ENCODE data around the gene MRTFA.

- TF ChIP-seq CTCF (conservative IDR thresholded peaks at IDR 0.05; ENCODE audit: low read length) (no peak), EZH2phosphoT487 (IDR thresholded peaks at IDR 0.05; ENCODE audit: borderline replicate concordance, low read depth, low read length) (no peak)
These were observed 151.4 kb downstream of the MRTFA start for GRCh38 chr22:40484906-40485669.
